ENCODE measurements around the gene TEX10.
"Not testable (repeated sequence)": the region's sequence is repeated elsewhere in the genome, so short reads cannot be mapped to it uniquely, and the experiment has no call there.

TEX10 gene

GRCh38 chr9:100352727-100353505, at the start of gene TEX10:
Gene TEX10, minus strand, starts transcription at chr9:100352942. Its CDS starts 3,579 bp downstream, at chr9:100349363.
- TF ChIP-seq POLR2AphosphoS5 (IDR thresholded peaks at IDR 0.05; ENCODE audit: borderline replicate concordance, low read depth, low read length) (peak; percentile 97), FOXP2 (optimal IDR thresholded peaks at IDR 0.05; ENCODE audit: control extremely low read depth, extremely low read length, insufficient read depth) (peak; percentile 37), EZH2 (IDR thresholded peaks at IDR 0.05) (no peak)
- peak within 1 kb of the TSS; percentile 97 for H3K9ac ChIP-seq (ENCODE audit: insufficient read length)
- H3K36me3 ChIP-seq (ENCODE audit: insufficient read depth, low read length): peaks cover 16% of the 10 kb centered on the region
- peak within 1 kb of the TSS; percentile 81 for H3K4me3 ChIP-seq
- peak within 1 kb of the TSS; percentile 74 for H3K27ac ChIP-seq
- no peaks in the 10 kb centered on the region for H3K9me3 ChIP-seq (ENCODE audit: low read depth, low read length)
- DNase-seq (ENCODE audit: low read depth, low spot score): peak; percentile 14

- Histone ChIP-seq H3K27ac (no peak overlapping the region), H3K4me3 (no peak overlapping the region), H3K36me3 (ENCODE audit: insufficient read depth, low read length) (no peaks in the 10 kb centered on the region), H3K9me3 (ENCODE audit: low read depth, low read length) (no peaks in the 10 kb centered on the region), H3K9ac (ENCODE audit: insufficient read length) (no peak overlapping the region)
- no peak for DNase-seq (ENCODE audit: low read depth, low spot score)
- TF ChIP-seq POLR2AphosphoS5 (IDR thresholded peaks at IDR 0.05; ENCODE audit: borderline replicate concordance, low read depth, low read length) (no peak), EZH2 (IDR thresholded peaks at IDR 0.05) (no peak), FOXP2 (optimal IDR thresholded peaks at IDR 0.05; ENCODE audit: control extremely low read depth, extremely low read length, insufficient read depth) (no peak)
Observed at GRCh38 chr9:100401042-100401441, 48.3 kb upstream of the TEX10 start.

GRCh38 chr9:100397529-100398266, 45.0 kb upstream of the TEX10 start:
- DNase-seq (ENCODE audit: low read depth, low spot score): no peak
- Histone ChIP-seq H3K27ac (no peak overlapping the region), H3K4me3 (no peak overlapping the region), H3K9ac (ENCODE audit: insufficient read length) (no peak overlapping the region), H3K9me3 (ENCODE audit: low read depth, low read length) (no peaks in the 10 kb centered on the region), H3K36me3 (ENCODE audit: insufficient read depth, low read length) (no peaks in the 10 kb centered on the region)
- TF ChIP-seq EZH2 (IDR thresholded peaks at IDR 0.05): no peak
- no peak for TF ChIP-seq POLR2AphosphoS5 (IDR thresholded peaks at IDR 0.05; ENCODE audit: borderline replicate concordance, low read depth, low read length)
- TF ChIP-seq FOXP2 (optimal IDR thresholded peaks at IDR 0.05; ENCODE audit: control extremely low read depth, extremely low read length, insufficient read depth): no peak

- TF ChIP-seq POLR2AphosphoS5 (IDR thresholded peaks at IDR 0.05; ENCODE audit: borderline replicate concordance, low read depth, low read length): no peak
- DNase-seq (ENCODE audit: low read depth, low spot score): no peak
- H3K4me3 ChIP-seq: no peak overlapping the region
- H3K27ac ChIP-seq: no peak overlapping the region
- no peaks in the 10 kb centered on the region for H3K36me3 ChIP-seq (ENCODE audit: insufficient read depth, low read length)
- H3K9ac ChIP-seq (ENCODE audit: insufficient read length): no peak overlapping the region
- no peaks in the 10 kb centered on the region for H3K9me3 ChIP-seq (ENCODE audit: low read depth, low read length)
Observed at GRCh38 chr9:100396769-100397168, 44.0 kb upstream of the TEX10 start.

- H3K9me3 ChIP-seq (ENCODE audit: low read depth, low read length): no peaks in the 10 kb centered on the region
- DNase-seq (ENCODE audit: low read depth, low spot score): peak; percentile 55
- H3K36me3 ChIP-seq (ENCODE audit: insufficient read depth, low read length): no peaks in the 10 kb centered on the region
- peak overlapping the region; percentile 58 for H3K27ac ChIP-seq
- 0 out of 2 replicates have a peak overlapping the region, but pooled peaks have one; percentile 2 for H3K4me3 ChIP-seq
- H3K9ac ChIP-seq (ENCODE audit: insufficient read length): no peak overlapping the region
- TF ChIP-seq POLR2AphosphoS5 (IDR thresholded peaks at IDR 0.05; ENCODE audit: borderline replicate concordance, low read depth, low read length): no peak
- TF ChIP-seq FOXP2 (optimal IDR thresholded peaks at IDR 0.05; ENCODE audit: control extremely low read depth, extremely low read length, insufficient read depth): no peak
- TF ChIP-seq EZH2 (IDR thresholded peaks at IDR 0.05): no peak
Observed at GRCh38 chr9:100394816-100395215, 42.1 kb upstream of the TEX10 start.

- H3K9ac ChIP-seq (ENCODE audit: insufficient read length): no peak overlapping the region
- DNase-seq (ENCODE audit: low read depth, low spot score): no peak
- H3K9me3 ChIP-seq (ENCODE audit: low read depth, low read length): no peaks in the 10 kb centered on the region
- 0 out of 2 replicates have a peak overlapping the region, but pooled peaks have one; percentile 2 for H3K4me3 ChIP-seq
- TF ChIP-seq POLR2AphosphoS5 (IDR thresholded peaks at IDR 0.05; ENCODE audit: borderline replicate concordance, low read depth, low read length) (no peak), FOXP2 (optimal IDR thresholded peaks at IDR 0.05; ENCODE audit: control extremely low read depth, extremely low read length, insufficient read depth) (no peak), EZH2 (IDR thresholded peaks at IDR 0.05) (no peak)
- no peak overlapping the region; the same call in 1 of the 2 replicates for H3K27ac ChIP-seq
- H3K36me3 ChIP-seq (ENCODE audit: insufficient read depth, low read length): no peaks in the 10 kb centered on the region
Observed at GRCh38 chr9:100394032-100394695, 41.4 kb upstream of the TEX10 start.

- DNase-seq (ENCODE audit: low read depth, low spot score); H3K9me3 ChIP-seq (ENCODE audit: low read depth, low read length); H3K4me3 ChIP-seq; H3K27ac ChIP-seq; H3K36me3 ChIP-seq (ENCODE audit: insufficient read depth, low read length); H3K9ac ChIP-seq (ENCODE audit: insufficient read length): not testable (repeated sequence)
Observed at GRCh38 chr9:100392989-100393388, 40.2 kb upstream of the TEX10 start.

- Histone ChIP-seq H3K36me3 (ENCODE audit: insufficient read depth, low read length) (no peaks in the 10 kb centered on the region), H3K27ac (no peak overlapping the region), H3K9ac (ENCODE audit: insufficient read length) (no peak overlapping the region), H3K9me3 (ENCODE audit: low read depth, low read length) (peaks cover 2% of the 10 kb centered on the region; the same call in 1 of the 2 replicates), H3K4me3 (no peak overlapping the region)
- TF ChIP-seq EZH2 (IDR thresholded peaks at IDR 0.05) (no peak), POLR2AphosphoS5 (IDR thresholded peaks at IDR 0.05; ENCODE audit: borderline replicate concordance, low read depth, low read length) (no peak), FOXP2 (optimal IDR thresholded peaks at IDR 0.05; ENCODE audit: control extremely low read depth, extremely low read length, insufficient read depth) (no peak)
- no peak for DNase-seq (ENCODE audit: low read depth, low spot score)
Observed at GRCh38 chr9:100379862-100380261, 27.1 kb upstream of the TEX10 start.
